ENCODE results near the gene CCDC73.
"Not testable (repeated sequence)": the region's sequence is repeated elsewhere in the genome, so short reads cannot be mapped to it uniquely, and the experiment has no call there.

GRCh38 chr11:32596114-32596513, 198.3 kb downstream of the CCDC73 start:
- TF ChIP-seq CTCF (conservative IDR thresholded peaks at IDR 0.05; ENCODE audit: low read depth, low read length); POLR2A (IDR thresholded peaks at IDR 0.05; ENCODE audit: low read depth, low read length); ELK1 (IDR thresholded peaks at IDR 0.05; ENCODE audit: borderline replicate concordance, low read depth, low read length); MAZ (IDR thresholded peaks at IDR 0.05; ENCODE audit: borderline replicate concordance, low read depth, low read length); MXI1 (IDR thresholded peaks at IDR 0.05; ENCODE audit: borderline replicate concordance, low read depth, low read length); RAD21 (IDR thresholded peaks at IDR 0.05; ENCODE audit: low read length); SMC3 (IDR thresholded peaks at IDR 0.05; ENCODE audit: low read depth, low read length): not testable (repeated sequence)
